H9 (cell line): ENCODE measurements around the gene BSDC1. TPM values are rescaled to one million over a fixed set of nuclear protein-coding genes. Genes with fewer than 3 reads are reported as not detected.

ENCODE experiments used
- DNase-seq: peaks from one replicate; pipeline ENCODE4 v3.0.0-alpha.2; 2017
- H2AFZ ChIP-seq: one replicate; pipeline ENCODE4 v1.6.1; 2013; ENCODE audit warnings: mild to moderate bottlenecking, low read length, control low read depth, moderate library complexity
- H2AK5ac ChIP-seq: 2 replicates; pipeline ENCODE4 v1.6.1; 2013; ENCODE audit warnings: low read length, control low read depth, mixed read lengths; ENCODE audit not compliant: insufficient read length
- H2BK120ac ChIP-seq: one replicate; pipeline ENCODE4 v1.6.1; 2013; ENCODE audit warnings: low read depth, mild to moderate bottlenecking, low read length, control low read depth, inconsistent platforms; ENCODE audit not compliant: poor library complexity, severe bottlenecking
- H2BK12ac ChIP-seq: 2 replicates; pipeline ENCODE4 v1.6.1; 2013; ENCODE audit warnings: low read length, control low read depth, mixed read lengths, low read depth; ENCODE audit not compliant: insufficient read length
- H2BK15ac ChIP-seq: 2 replicates; pipeline ENCODE4 v1.6.1; 2013; ENCODE audit warnings: low read depth, low read length, control low read depth
- H2BK20ac ChIP-seq: one replicate; pipeline ENCODE4 v1.6.1; 2013; ENCODE audit warnings: low read depth, mild to moderate bottlenecking, low read length, control low read depth, inconsistent platforms; ENCODE audit not compliant: poor library complexity, severe bottlenecking
- H2BK5ac ChIP-seq: 2 replicates; pipeline ENCODE4 v1.6.1; 2013; ENCODE audit warnings: low read length, control low read depth, mixed read lengths; ENCODE audit not compliant: insufficient read length
- H3K14ac ChIP-seq: 2 replicates; pipeline ENCODE4 v1.6.1; 2013; ENCODE audit warnings: low read length, control low read depth; ENCODE audit not compliant: insufficient read depth
- H3K18ac ChIP-seq: 2 replicates; pipeline ENCODE4 v1.6.1; 2013; ENCODE audit warnings: low read depth, mild to moderate bottlenecking, mixed read lengths, low read length, control low read depth; ENCODE audit not compliant: insufficient read length
- H3K23ac ChIP-seq: 2 replicates; pipeline ENCODE4 v1.6.1; 2013; ENCODE audit warnings: low read length, control low read depth, mixed read lengths, low read depth; ENCODE audit not compliant: insufficient read length
- H3K23me2 ChIP-seq: 2 replicates; pipeline ENCODE4 v1.6.1; 2013; ENCODE audit warnings: low read depth, mild to moderate bottlenecking, mixed read lengths, low read length, control low read depth; ENCODE audit not compliant: insufficient read length, poor library complexity, severe bottlenecking
- H3K27ac ChIP-seq: 2 replicates; pipeline ENCODE4 v1.5.1; 2013; ENCODE audit warnings: low read length, control low read depth, mixed read lengths, low read depth; ENCODE audit not compliant: insufficient read length
- H3K27me3 ChIP-seq: 2 replicates; pipeline ENCODE4 v1.6.1; 2013; ENCODE audit warnings: low read length, control low read depth, inconsistent platforms; ENCODE audit not compliant: insufficient read depth
- H3K4ac ChIP-seq: 2 replicates; pipeline ENCODE4 v1.6.1; 2013; ENCODE audit warnings: low read depth, mild to moderate bottlenecking, control low read depth, inconsistent platforms, low read length, moderate library complexity
- H3K4me1 ChIP-seq: 2 replicates; pipeline ENCODE4 v1.6.1; 2013; ENCODE audit warnings: low read length, control low read depth, inconsistent platforms; ENCODE audit not compliant: insufficient read depth
- H3K4me2 ChIP-seq: 2 replicates; pipeline ENCODE4 v1.6.1; 2013; ENCODE audit warnings: low read length, control low read depth, mixed read lengths; ENCODE audit not compliant: insufficient read length, insufficient read depth
- H3K56ac ChIP-seq: 2 replicates; pipeline ENCODE4 v1.6.1; 2013; ENCODE audit warnings: low read depth, mild to moderate bottlenecking, mixed read lengths, low read length, control low read depth; ENCODE audit not compliant: insufficient read length
- H3K79me1 ChIP-seq: 2 replicates; pipeline ENCODE4 v1.6.1; 2013; ENCODE audit warnings: low read depth, mild to moderate bottlenecking, moderate library complexity, low read length, control low read depth, inconsistent platforms; ENCODE audit not compliant: insufficient read depth, poor library complexity, severe bottlenecking
- H3K79me2 ChIP-seq: 2 replicates; pipeline ENCODE4 v1.6.1; 2013; ENCODE audit warnings: low read length, control low read depth, inconsistent platforms; ENCODE audit not compliant: insufficient read depth
- H3K9ac ChIP-seq: 2 replicates; pipeline ENCODE4 v1.6.1; 2013; ENCODE audit warnings: low read length, control low read depth, mixed read lengths; ENCODE audit not compliant: insufficient read length; ENCODE audit errors: extremely low read depth
- H3K9me3 ChIP-seq: one replicate; pipeline ENCODE4 v1.6.1; 2013; ENCODE audit warnings: low read depth, low read length, inconsistent platforms; ENCODE audit not compliant: control insufficient read depth
- H3T11ph ChIP-seq: one replicate; pipeline ENCODE4 v1.6.1; 2013; ENCODE audit warnings: mild to moderate bottlenecking, low read length, control low read depth, inconsistent platforms
- H4K20me1 ChIP-seq: one replicate; pipeline ENCODE4 v1.6.1; 2013; ENCODE audit not compliant: control insufficient read depth, insufficient read length, insufficient read depth
- H4K5ac ChIP-seq: 2 replicates; pipeline ENCODE4 v1.6.1; 2013; ENCODE audit warnings: low read depth, mild to moderate bottlenecking, mixed read lengths, low read length, control low read depth; ENCODE audit not compliant: insufficient read length
- H4K8ac ChIP-seq: replicated peaks from 2 replicates; pipeline ENCODE4 v1.6.1; 2013; ENCODE audit warnings: low read length, control low read depth, mixed read lengths, low read depth; ENCODE audit not compliant: insufficient read length
- H4K91ac ChIP-seq: 2 replicates; pipeline ENCODE4 v1.6.1; 2013; ENCODE audit warnings: low read depth, mild to moderate bottlenecking, moderate library complexity, mixed read lengths, low read length, control low read depth; ENCODE audit not compliant: insufficient read length
- H3K27ac Mint-ChIP-seq, 3 experiments: 2 replicates in 2 of 3; 3 replicates in 1 of 3; pipeline ENCODE4 v1.8.0; 2020 to 2021; ENCODE audit warnings: mixed read lengths in 3 of 3, mild to moderate bottlenecking in 1 of 3, moderate library complexity in 1 of 3
- H3K27me3 Mint-ChIP-seq: 2 replicates; pipeline ENCODE4 v1.8.0; 2021; ENCODE audit warnings: low read depth, mild to moderate bottlenecking, moderate library complexity, mixed read lengths
- H3K36me3 Mint-ChIP-seq, 3 experiments: 2 replicates in 2 of 3; 3 replicates in 1 of 3; pipeline ENCODE4 v1.8.0; 2020 to 2021; ENCODE audit warnings: low read depth in 3 of 3, mixed read lengths in 3 of 3; ENCODE audit not compliant: insufficient read depth in 1 of 3
- H3K4me1 Mint-ChIP-seq, 2 experiments: 2 replicates each; pipeline ENCODE4 v1.8.0; 2020; ENCODE audit warnings: mixed read lengths in 2 of 2
- H3K4me3 Mint-ChIP-seq, 2 experiments: 2 replicates in 1 of 2; 3 replicates in 1 of 2; pipeline ENCODE4 v1.8.0; 2020 to 2021; ENCODE audit warnings: mild to moderate bottlenecking in 2 of 2, mixed read lengths in 2 of 2, moderate library complexity in 1 of 2
- H3K9me3 Mint-ChIP-seq, 2 experiments: 2 replicates in 1 of 2; 3 replicates in 1 of 2; pipeline ENCODE4 v1.8.0; 2020; ENCODE audit warnings: mild to moderate bottlenecking in 2 of 2, mixed read lengths in 2 of 2, moderate library complexity in 1 of 2
- CTCF ChIP-seq: fragments of 200-600 bp; sonication (generic); conservative IDR thresholded peaks from 3 replicates; pipeline ENCODE4 v1.8.0; 2021; ENCODE audit warnings: antibody characterized with exemption, mild to moderate bottlenecking
- WGBS: extraction: QIAGEN DNeasy Blood & Tissue Kit; methylation state at CpG from one replicate; pipeline ENCODE4 v1.1.7; 2013; ENCODE audit warnings: missing lambda C conversion rate, low lambda C conversion rate, mixed read lengths; ENCODE audit not compliant: insufficient read length; ENCODE audit errors: extremely low coverage; 5-methylcytosine and 5-hydroxymethylcytosine counted together
- total RNA-seq: library from RNA; stranded (reverse); gene quantifications from 2 replicates; pipeline ENCODE4 v1.2.1, GENCODE V29; 2021

The BSDC1 gene
- total RNA-seq, 1 experiment from 2014 or later, result 52.6 TPM

- no peak overlapping the region for H3K18ac ChIP-seq
- H3K23me2 ChIP-seq, result no peaks in the 10 kb centered on the region
- no peak overlapping the region for H3K4me2 ChIP-seq
- H3K9me3 ChIP-seq, result no peaks in the 10 kb centered on the region
- no peaks in the 10 kb centered on the region for H3K79me1 ChIP-seq
- no peak overlapping the region for H4K5ac ChIP-seq
- no peak overlapping the region for H3T11ph ChIP-seq
- WGBS, result no CpG with 5 or more reads among the region's 13 CpGs
- H3K4me1 ChIP-seq, result no peaks in the 10 kb centered on the region
- H3K56ac ChIP-seq, result no peak overlapping the region
- no peak overlapping the region for H2AFZ ChIP-seq
- no peaks in the 10 kb centered on the region for H3K27me3 ChIP-seq
- H2BK12ac ChIP-seq, result no peak overlapping the region
- H2BK5ac ChIP-seq, result no peak overlapping the region
- H3K14ac ChIP-seq, result no peak overlapping the region
- Mint-ChIP-seq H3K27me3 (no peaks in the 10 kb centered on the region), H3K36me3 (peaks cover 8 to 14% (median 9%) of the 10 kb centered on the region in 3 experiments), H3K4me1 (peaks cover 7 to 8% of the 10 kb centered on the region in 2 experiments), H3K9me3 (peaks cover 4 to 8% of the 10 kb centered on the region in 2 experiments; a peak in 4 of 5 replicates), H3K4me3 (no peak overlapping the region), H3K27ac (peak overlapping the region in 1 of 3 experiments; percentile 86; a peak in 1 of 7 replicates)
- peak; percentile 96 for TF ChIP-seq CTCF
- no peak overlapping the region for H2BK20ac ChIP-seq
- DNase-seq, result peak; percentile 83
- H4K91ac ChIP-seq, result no peak overlapping the region
- H2AK5ac ChIP-seq, result no peak overlapping the region
- no peak overlapping the region for H3K4ac ChIP-seq
- no peak overlapping the region for H4K8ac ChIP-seq
- no peaks in the 10 kb centered on the region for H4K20me1 ChIP-seq
- no peak overlapping the region for H3K23ac ChIP-seq
- no peak overlapping the region for H3K9ac ChIP-seq
- no peak overlapping the region for H2BK15ac ChIP-seq
- no peak overlapping the region for H2BK120ac ChIP-seq
- H3K79me2 ChIP-seq, result no peaks in the 10 kb centered on the region
- no peak overlapping the region for H3K27ac ChIP-seq
Observed at GRCh38 chr1:32400876-32401631, 6.8 kb upstream of the BSDC1 start.
